Mesothelial cell of epicardium (in vitro differentiated cells): ENCODE results near the gene GNAI3. TPM values are rescaled to one million over a fixed set of nuclear protein-coding genes. Genes with fewer than 3 reads are reported as not detected.

Experiments
- DNase-seq, 2 experiments: peaks; one replicate each; pipeline ENCODE4 v3.0.0; 2021; ENCODE audit warnings: low spot score in 2 of 2; ENCODE audit not compliant: unreplicated experiment in 2 of 2
- H3K27ac Mint-ChIP-seq: 2 replicates; pipeline ENCODE4 v1.8.0; 2021; ENCODE audit warnings: mixed read lengths
- H3K27me3 Mint-ChIP-seq: 2 replicates; pipeline ENCODE4 v1.8.0; 2021; ENCODE audit warnings: low read depth, mixed read lengths
- H3K36me3 Mint-ChIP-seq: 2 replicates; pipeline ENCODE4 v1.8.0; 2021; ENCODE audit warnings: mixed read lengths
- H3K4me1 Mint-ChIP-seq: 2 replicates; pipeline ENCODE4 v1.8.0; 2021; ENCODE audit warnings: mixed read lengths
- H3K4me3 Mint-ChIP-seq: 2 replicates; pipeline ENCODE4 v1.8.0; 2021; ENCODE audit warnings: mild to moderate bottlenecking, moderate library complexity, mixed read lengths
- H3K9me3 Mint-ChIP-seq: 2 replicates; pipeline ENCODE4 v1.8.0; 2021; ENCODE audit warnings: mixed read lengths
- total RNA-seq: library from RNA; stranded (reverse); gene quantifications from 3 replicates; pipeline ENCODE4 v1.2.1, GENCODE V29; 2021
- TF ChIP-seq, protein P1 (sequence below): fragments of 200-600 bp; sonication (generic); IDR thresholded peaks from one replicate; pipeline ENCODE4 v1.5.0; 2021; ENCODE audit warnings: antibody characterized with exemption; ENCODE audit not compliant: unreplicated experiment

Gene GNAI3
- total RNA-seq, 1 donor from 2014 or later: 8.2 TPM

- Mint-ChIP-seq H3K4me3 (no peak overlapping the region), H3K9me3 (no peaks in the 10 kb centered on the region), H3K27me3 (peaks cover 27% of the 10 kb centered on the region)
These were observed 19.7 kb upstream of the GNAI3 start for GRCh38 chr1:109528712-109529111.

GRCh38 chr1:109529881-109530456 lies 18.4 kb upstream of the GNAI3 start:
- H3K27me3 Mint-ChIP-seq: peaks cover 27% of the 10 kb centered on the region
- no peak overlapping the region for H3K27ac Mint-ChIP-seq
- H3K4me1 Mint-ChIP-seq: peaks cover 5% of the 10 kb centered on the region

More at GRCh38 chr1:109528712-109529111, 19.7 kb upstream of the GNAI3 start:
- TF ChIP-seq, protein P1, sequence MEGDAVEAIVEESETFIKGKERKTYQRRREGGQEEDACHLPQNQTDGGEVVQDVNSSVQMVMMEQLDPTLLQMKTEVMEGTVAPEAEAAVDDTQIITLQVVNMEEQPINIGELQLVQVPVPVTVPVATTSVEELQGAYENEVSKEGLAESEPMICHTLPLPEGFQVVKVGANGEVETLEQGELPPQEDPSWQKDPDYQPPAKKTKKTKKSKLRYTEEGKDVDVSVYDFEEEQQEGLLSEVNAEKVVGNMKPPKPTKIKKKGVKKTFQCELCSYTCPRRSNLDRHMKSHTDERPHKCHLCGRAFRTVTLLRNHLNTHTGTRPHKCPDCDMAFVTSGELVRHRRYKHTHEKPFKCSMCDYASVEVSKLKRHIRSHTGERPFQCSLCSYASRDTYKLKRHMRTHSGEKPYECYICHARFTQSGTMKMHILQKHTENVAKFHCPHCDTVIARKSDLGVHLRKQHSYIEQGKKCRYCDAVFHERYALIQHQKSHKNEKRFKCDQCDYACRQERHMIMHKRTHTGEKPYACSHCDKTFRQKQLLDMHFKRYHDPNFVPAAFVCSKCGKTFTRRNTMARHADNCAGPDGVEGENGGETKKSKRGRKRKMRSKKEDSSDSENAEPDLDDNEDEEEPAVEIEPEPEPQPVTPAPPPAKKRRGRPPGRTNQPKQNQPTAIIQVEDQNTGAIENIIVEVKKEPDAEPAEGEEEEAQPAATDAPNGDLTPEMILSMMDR: no peak
- no peaks in the 10 kb centered on the region for H3K36me3 Mint-ChIP-seq
- DNase-seq: no peak
- no peak overlapping the region for H3K27ac Mint-ChIP-seq
- peaks cover 5% of the 10 kb centered on the region for H3K4me1 Mint-ChIP-seq

DNA sequence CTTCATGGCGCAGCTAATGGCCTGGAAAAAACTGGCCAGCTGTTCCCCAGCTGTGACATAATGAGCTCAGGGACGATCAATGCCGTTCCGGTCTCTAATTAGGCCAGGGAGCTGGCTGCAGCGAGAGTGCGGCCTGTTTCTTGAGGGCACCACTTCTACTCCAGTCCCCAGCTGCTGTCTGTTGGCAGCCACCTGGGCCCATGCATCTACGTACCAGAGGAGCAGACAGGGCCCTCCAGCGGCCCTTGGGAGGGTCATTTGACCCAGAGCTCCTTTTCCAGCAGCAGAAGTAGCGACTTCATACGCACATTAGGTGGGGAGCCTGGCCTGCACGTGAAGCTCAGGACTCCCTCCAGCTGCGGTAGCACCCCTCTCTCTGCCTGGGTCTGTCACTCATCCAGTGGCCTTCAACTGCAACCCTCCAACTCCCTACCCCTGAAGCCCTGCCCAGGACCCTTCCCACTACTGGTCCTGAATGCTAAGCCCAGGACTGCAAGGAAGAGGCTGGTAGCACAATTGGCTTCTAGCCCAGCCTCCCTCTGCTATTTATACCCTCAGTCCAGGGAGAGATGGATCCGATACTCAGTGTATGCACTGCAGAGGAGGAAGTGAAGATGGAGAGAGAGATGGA lies 17.8 kb upstream of the GNAI3 start:
- no peaks in the 10 kb centered on the region for H3K36me3 Mint-ChIP-seq
- H3K27ac Mint-ChIP-seq: no peak overlapping the region
- DNase-seq: no peak

More at GRCh38 chr1:109529881-109530456, 18.4 kb upstream of the GNAI3 start:
- TF ChIP-seq, protein P1: no peak
- Mint-ChIP-seq H3K36me3 (no peaks in the 10 kb centered on the region), H3K9me3 (no peaks in the 10 kb centered on the region), H3K4me3 (no peak overlapping the region)
- no peak for DNase-seq

GRCh38 chr1:109531380-109531779 lies 17.0 kb upstream of the GNAI3 start:
- no peaks in the 10 kb centered on the region for H3K36me3 Mint-ChIP-seq
- H3K9me3 Mint-ChIP-seq: no peaks in the 10 kb centered on the region
- DNase-seq: no peak
- H3K4me3 Mint-ChIP-seq: no peak overlapping the region
- no peak overlapping the region for H3K27ac Mint-ChIP-seq
- H3K4me1 Mint-ChIP-seq: peaks cover 5% of the 10 kb centered on the region
- TF ChIP-seq, protein P1: no peak
- peaks cover 17% of the 10 kb centered on the region for H3K27me3 Mint-ChIP-seq

More for the DNA sequence above, 17.8 kb upstream of the GNAI3 start:
- H3K4me3 Mint-ChIP-seq: no peak overlapping the region
- H3K4me1 Mint-ChIP-seq: peaks cover 5% of the 10 kb centered on the region
- TF ChIP-seq, protein P1: no peak
- H3K27me3 Mint-ChIP-seq: peaks cover 25% of the 10 kb centered on the region
- no peaks in the 10 kb centered on the region for H3K9me3 Mint-ChIP-seq

GRCh38 chr1:109531826-109532364 lies 16.5 kb upstream of the GNAI3 start:
- Mint-ChIP-seq H3K4me1 (peaks cover 5% of the 10 kb centered on the region), H3K9me3 (no peaks in the 10 kb centered on the region), H3K27me3 (peaks cover 14% of the 10 kb centered on the region), H3K36me3 (no peaks in the 10 kb centered on the region), H3K27ac (no peak overlapping the region), H3K4me3 (no peak overlapping the region)
- no peak for DNase-seq
- TF ChIP-seq, protein P1: no peak
